Measurements from ENCODE around the gene MLF2.

The MLF2 gene

GRCh38 chr12:6778574-6779550, 25.9 kb upstream of the MLF2 start:
- DNase-seq (ENCODE audit: low read depth): peak; percentile 86

DNA sequence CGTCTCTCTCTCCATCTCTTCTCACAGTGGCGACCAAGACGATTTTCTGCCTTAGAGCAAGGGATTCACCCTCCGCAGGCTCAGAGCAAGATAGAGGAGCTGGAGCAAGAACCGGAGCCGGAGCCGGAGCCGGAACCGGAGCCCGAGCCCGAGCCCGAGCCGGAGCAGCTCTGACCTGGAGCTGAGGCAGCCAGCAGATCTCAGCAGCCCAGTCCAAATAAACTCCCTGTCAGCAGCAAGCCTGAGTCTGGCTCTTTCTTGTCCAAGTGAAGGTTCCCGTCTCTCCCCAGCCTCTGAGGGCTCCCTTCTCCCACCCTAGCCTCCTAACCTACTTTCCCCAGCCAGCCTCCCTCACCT, 25.3 kb upstream of the MLF2 start:
- DNase-seq (ENCODE audit: low read depth): no peak

GRCh38 chr12:6777386-6777785, 24.4 kb upstream of the MLF2 start:
- DNase-seq (ENCODE audit: low read depth): no peak

DNA sequence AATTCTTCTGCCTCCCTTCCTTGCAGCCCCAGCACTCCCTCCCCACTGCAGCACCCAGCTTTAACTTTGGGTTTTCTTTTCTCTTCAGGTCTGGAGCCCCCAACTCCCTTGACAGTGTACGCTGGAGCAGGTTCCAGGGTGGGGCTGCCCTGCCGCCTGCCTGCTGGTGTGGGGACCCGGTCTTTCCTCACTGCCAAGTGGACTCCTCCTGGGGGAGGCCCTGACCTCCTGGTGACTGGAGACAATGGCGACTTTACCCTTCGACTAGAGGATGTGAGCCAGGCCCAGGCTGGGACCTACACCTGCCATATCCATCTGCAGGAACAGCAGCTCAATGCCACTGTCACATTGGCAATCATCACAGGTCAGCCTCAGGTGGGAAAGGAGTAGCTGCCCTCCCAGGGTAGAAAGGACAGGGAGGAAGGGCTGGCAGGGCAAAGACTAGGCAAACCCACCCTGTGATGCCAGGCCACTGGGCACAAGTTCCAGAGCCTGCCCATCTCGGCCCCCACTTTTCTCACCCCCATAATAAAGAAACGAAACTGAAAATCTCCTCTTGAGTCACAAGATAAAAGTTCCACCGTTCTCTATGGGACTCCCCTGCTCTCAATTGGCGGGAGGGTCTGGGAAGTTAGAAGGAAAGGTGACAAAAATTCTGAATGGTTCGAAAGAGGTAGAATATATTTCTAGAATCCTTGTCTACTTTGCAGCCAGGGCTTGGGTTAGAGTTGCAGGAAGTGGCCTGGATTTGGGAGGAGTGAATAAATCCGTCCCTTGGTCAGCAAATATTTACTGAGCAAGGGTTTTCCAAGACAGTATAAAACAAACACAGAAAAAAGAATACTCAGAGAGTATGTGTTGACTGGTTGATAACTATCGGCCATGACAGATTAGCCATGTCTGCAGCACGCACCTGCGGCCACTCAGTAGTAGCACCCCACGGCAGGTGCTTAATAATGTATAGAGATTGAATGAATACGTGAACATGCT, 22.5 kb upstream of the MLF2 start:
- DNase-seq (ENCODE audit: low read depth): no peak

DNA sequence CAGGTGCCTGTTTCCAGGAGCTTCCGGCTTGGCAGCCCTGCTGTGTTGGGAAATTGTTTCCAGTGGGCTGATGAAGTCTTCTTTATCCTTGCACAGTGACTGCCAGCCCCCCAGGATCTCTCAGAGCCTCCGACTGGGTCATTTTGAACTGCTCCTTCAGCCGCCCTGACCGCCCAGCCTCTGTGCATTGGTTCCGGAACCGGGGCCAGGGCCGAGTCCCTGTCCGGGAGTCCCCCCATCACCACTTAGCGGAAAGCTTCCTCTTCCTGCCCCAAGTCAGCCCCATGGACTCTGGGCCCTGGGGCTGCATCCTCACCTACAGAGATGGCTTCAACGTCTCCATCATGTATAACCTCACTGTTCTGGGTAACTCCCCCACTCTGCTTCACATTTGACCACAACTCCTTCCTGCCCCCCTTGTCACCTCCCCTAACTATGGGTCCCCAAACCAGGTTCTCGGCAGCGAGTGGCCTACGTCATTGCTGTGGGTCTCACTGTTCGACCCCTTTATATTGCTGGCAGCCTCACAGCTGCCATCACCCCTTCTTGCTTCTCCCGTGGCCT, 21.6 kb upstream of the MLF2 start:
- DNase-seq (ENCODE audit: low read depth): no peak

- no peak for DNase-seq (ENCODE audit: low read depth)
These were observed 20.8 kb upstream of the MLF2 start for GRCh38 chr12:6773590-6774351.

- no peak for DNase-seq (ENCODE audit: low read depth)
These were observed 20.0 kb upstream of the MLF2 start for GRCh38 chr12:6772726-6773589.

- no peak for DNase-seq (ENCODE audit: low read depth)
These were observed 19.4 kb upstream of the MLF2 start, which contains the start of gene LAG3 for GRCh38 chr12:6772331-6772695. TSS of gene LAG3 (plus strand) at chr12:6772520. CDS start at chr12:6772853, 333 bp downstream.

- DNase-seq (ENCODE audit: low read depth): no peak
These were observed 18.8 kb upstream of the MLF2 start for GRCh38 chr12:6771509-6772330.

DNA sequence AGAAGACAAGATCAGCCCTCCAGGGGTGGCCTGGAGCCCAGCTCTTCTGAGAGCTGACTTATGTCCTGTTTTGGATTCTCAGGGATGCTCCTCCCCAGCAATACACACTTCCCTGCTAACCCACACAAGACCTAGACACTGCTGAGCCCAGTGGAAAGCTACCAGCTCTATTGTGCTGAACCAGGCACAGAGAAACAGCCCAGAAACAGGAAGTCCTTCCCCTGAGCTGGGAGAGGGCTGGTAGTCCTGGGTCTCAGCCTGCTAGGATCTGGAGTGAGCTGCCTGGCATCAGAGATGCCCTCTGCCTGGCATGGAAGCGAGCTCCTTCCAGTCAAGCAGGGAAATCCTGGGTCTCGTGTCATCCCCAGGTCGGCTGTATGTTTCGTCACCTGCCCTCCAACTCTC, 18.2 kb upstream of the MLF2 start:
- DNase-seq (ENCODE audit: low read depth): no peak

GRCh38 chr12:6770600-6770999, 17.7 kb upstream of the MLF2 start:
- no peak for DNase-seq (ENCODE audit: low read depth)

DNA sequence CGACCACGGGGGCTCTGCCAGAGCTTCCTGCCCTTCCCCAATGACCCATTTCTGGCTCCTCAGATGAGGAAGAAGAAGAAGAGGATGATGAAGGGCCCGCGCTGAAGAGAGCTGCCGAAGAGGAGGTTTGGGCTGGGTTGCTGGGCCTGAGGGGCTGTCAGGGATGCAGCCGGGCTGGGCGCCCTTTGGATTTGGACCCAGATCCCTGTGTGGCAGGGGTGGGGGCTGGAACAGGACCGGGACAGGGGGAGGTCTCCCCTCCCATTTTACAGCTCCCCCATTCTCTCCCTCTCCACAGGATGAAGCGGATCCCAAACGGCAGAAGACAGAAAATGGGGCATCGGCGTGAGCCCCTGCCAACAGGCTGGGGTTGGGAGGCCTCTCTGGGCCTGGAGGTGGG, 17.2 kb upstream of the MLF2 start:
- no peak for DNase-seq (ENCODE audit: low read depth)

- no peak for DNase-seq (ENCODE audit: low read depth)
These were observed 16.7 kb upstream of the MLF2 start for GRCh38 chr12:6769666-6770065.

DNA sequence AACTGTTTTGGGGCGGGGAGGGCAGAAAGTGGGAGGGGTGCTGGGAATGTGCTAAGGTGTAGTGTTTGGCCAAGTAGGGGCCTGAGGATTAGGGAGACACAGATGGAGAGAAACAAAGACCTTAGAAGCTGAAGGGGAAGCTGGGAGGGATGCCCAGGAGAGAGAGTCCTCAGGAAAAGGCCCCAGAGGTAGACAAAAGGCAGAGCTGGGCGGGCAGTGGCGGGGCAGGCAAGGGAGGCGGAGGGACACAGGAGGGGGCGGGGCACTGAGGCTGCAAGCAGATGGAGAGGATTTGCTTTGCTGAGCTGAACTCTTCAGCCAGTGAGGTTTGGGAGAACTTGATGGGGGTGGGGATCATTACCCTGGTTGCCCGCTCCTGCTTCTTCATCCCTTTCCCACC, 16.0 kb upstream of the MLF2 start:
- no peak for DNase-seq (ENCODE audit: low read depth)

DNA sequence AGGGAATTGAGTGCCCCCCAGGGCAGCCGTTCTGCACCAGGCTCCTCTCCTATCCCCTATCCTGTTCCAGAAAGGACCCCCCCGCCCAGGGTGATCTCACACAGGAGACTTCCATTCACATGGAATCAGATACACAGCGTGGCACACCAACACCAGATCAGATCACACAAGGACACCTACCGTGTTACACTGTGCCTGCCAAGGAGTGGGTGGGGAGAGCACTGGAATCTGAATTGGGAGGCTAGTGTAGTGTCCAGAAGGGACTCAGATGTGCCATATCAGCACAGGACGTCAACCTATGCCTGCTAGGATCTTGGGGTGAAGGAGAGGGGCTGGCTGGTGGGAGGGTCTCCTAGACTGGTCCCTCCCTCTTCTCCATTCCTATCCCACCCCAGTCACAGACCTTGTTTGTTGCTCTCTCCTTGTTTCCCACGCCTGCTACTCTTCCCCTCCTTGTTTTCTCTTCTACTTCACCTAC, 15.5 kb upstream of the MLF2 start:
- no peak for DNase-seq (ENCODE audit: low read depth)

GRCh38 chr12:6767353-6768319, 14.7 kb upstream of the MLF2 start:
- no peak for DNase-seq (ENCODE audit: low read depth)

GRCh38 chr12:6766651-6767349, 13.9 kb upstream of the MLF2 start:
- DNase-seq (ENCODE audit: low read depth): no peak
